HepG2 (cell line): ENCODE data around the gene PTTG1.

Source experiments
- CTCF ChIP-seq: sonication (generic); formaldehyde crosslinking; IDR thresholded peaks from 2 replicates; pipeline ENCODE4 v1.5.0; 2020; ENCODE audit warnings: mild to moderate bottlenecking, missing genetic modification reagents, moderate library complexity
- JUNB ChIP-seq: sonication (generic); formaldehyde crosslinking; IDR thresholded peaks from 2 replicates; pipeline ENCODE4 v1.8.0; 2022; ENCODE audit warnings: missing genetic modification reagents, mild to moderate bottlenecking, borderline replicate concordance
- SP5 ChIP-seq: IDR thresholded peaks from 2 replicates; pipeline ENCODE4 v1.6.1; 2016; ENCODE audit warnings: low read depth, borderline replicate concordance
- SRSF9 ChIP-seq: fragments of 200-400 bp; formaldehyde crosslinking; IDR thresholded peaks from 2 replicates; pipeline ENCODE4 v1.6.1; 2018; ENCODE audit warnings: borderline replicate concordance, mild to moderate bottlenecking, low read depth, low read length; ENCODE audit not compliant: insufficient read depth, poor library complexity, severe bottlenecking
- ZNF264 ChIP-seq: sonication (generic); formaldehyde crosslinking; IDR thresholded peaks from 2 replicates; pipeline ENCODE4 v1.4.0; 2020; ENCODE audit warnings: missing genetic modification reagents
- ZNF609 ChIP-seq: sonication (generic); formaldehyde crosslinking; IDR thresholded peaks from 2 replicates; pipeline ENCODE4 v1.4.0; 2020; ENCODE audit warnings: mild to moderate bottlenecking, missing genetic modification reagents, borderline replicate concordance
- ZNF687 ChIP-seq: sonication (generic); formaldehyde crosslinking; IDR thresholded peaks from 2 replicates; pipeline ENCODE4 v1.5.1; 2020; ENCODE audit warnings: mild to moderate bottlenecking, missing genetic modification reagents, moderate library complexity

GRCh38 chr5:160466116-160466515 is 44.5 kb downstream of the PTTG1 start:
- no peak for TF ChIP-seq JUNB
- no peak for TF ChIP-seq ZNF264 (CRISPR knock-in tag)
- no peak for TF ChIP-seq ZNF609
- no peak for TF ChIP-seq CTCF (CRISPR knock-in tag)
- no peak for TF ChIP-seq SRSF9
- TF ChIP-seq SP5 (CRISPR knock-in tag), result no peak
- TF ChIP-seq ZNF687 (CRISPR knock-in tag), result no peak
